ENCODE data around the gene CHGA.

Gene CHGA

DNA sequence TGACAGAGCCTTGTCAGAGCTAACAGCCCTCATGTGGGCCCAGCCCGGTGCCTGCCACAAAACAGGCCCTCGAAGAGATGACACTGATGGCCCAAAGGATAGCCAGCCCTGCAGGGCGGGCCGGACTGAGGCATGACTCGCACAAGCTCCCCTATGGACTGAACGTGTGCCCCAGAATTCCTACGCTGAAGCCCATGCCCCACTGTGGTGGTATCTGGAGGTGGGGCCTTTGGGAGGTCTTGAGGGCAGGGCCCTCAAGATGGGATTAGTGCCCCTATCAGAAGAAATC lies 38.6 kb downstream of the CHGA start:
- DNase-seq (ENCODE audit: low spot score) = no peak

- no peak for DNase-seq (ENCODE audit: low spot score)
Measured at GRCh38 chr14:92962031-92962830, 39.3 kb downstream of the CHGA start.

- DNase-seq (ENCODE audit: low spot score) = no peak
Measured at GRCh38 chr14:92962831-92963095, 39.8 kb downstream of the CHGA start.

DNA sequence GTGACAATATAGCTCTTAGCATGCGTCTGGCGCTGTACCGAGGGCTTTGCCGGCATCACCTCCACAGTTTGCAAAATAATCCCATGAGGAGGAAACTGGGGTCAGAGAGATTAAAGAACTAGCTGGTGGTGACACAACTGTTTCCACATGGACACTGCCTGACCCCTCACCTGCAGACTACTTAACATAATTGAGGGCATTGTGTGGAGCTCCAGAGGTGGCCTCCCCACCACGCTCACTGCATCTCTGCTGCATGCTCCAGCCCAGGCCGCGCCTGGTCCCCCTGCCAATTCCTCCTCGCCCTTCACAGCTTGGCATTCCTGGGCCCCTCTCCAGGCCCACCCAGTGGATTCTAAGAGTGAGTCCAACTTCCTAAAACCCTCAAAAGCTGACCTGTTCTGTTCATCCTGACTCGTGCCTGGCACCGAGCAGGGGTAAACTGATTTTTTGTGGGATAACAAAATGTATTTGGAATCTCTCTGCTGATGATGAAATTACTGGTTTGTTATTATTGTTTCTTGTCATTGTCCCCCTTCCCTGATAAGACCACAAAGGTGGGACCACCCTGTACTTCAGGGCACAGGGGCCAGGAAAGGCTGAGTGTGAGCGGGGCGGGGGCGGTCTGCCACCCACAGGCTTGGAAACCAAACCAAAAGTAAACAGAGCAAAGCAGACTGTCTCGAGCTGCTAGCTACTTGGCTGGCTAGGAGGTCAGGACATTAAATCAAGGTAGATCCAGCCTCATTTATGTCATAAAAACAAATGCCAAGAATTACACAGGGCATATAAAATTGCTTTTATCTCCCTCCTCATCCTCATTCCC lies 40.6 kb downstream of the CHGA start:
- no peak for DNase-seq (ENCODE audit: low spot score)

DNA sequence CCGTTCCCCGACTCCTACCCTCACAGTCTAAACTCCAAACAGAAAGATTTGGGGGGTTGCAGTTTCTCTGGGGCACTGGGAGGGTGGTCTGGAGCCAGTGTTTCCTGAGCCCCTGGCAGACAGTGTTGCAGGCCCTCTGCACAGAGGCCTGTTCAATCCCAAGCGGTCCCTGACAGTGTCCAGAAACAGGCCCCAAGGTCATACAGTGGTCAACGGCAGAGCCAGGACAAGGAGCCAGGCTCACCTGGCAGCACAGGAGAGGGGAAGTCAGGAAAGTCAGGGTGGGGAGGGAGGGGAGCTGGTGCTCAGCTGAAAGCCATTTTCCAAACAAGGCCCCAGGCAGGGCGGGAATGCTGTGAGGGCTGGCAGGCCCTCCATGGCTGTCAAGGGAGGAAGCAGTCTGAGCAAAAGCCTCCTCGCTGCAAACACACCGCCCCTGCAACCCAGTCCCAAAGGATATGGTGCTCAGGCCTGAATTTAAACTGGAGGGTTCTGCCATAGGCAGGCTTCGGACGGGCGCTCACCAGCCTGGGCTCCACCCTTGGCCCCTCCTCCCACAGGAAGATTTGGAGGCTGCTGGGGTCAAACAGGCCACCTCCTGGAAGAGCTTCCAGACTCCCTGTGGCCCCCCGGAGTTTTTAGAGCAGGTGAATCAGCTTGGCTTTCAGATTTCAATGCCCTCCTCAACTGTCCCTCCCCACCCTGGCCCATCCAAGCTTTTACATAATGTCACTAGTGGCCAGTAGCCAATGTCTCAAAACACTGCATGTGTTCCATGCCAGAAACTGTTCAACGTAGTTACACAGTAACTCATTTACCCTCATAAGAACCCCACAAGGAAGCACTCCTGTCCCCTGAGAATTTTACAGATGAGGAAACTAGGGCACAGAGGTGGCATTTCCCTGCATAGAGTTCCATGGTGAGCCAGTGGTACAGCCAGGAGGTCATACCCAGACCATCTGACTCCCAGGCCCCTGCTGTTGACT lies 41.5 kb downstream of the CHGA start:
- DNase-seq (ENCODE audit: low spot score) = no peak

DNA sequence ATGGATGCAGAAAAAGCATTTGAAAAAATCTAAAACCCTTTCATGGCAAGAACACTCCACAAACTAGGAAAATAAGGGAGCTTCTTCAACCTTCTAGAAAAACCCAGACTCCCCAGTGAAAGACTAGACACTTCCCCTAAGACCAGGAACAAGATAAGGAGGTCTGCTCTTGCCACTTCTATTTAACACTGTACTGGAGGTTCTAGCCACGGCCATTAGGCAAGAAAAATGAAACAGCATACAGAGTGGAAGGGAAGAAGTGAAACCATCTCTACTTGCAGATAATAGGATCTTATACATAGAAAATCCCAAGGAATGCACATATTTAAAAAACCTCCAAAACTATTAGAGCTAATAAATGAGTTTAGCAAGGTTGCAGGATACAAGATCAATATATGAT lies 42.3 kb downstream of the CHGA start:
- no peak for DNase-seq (ENCODE audit: low spot score)

DNA sequence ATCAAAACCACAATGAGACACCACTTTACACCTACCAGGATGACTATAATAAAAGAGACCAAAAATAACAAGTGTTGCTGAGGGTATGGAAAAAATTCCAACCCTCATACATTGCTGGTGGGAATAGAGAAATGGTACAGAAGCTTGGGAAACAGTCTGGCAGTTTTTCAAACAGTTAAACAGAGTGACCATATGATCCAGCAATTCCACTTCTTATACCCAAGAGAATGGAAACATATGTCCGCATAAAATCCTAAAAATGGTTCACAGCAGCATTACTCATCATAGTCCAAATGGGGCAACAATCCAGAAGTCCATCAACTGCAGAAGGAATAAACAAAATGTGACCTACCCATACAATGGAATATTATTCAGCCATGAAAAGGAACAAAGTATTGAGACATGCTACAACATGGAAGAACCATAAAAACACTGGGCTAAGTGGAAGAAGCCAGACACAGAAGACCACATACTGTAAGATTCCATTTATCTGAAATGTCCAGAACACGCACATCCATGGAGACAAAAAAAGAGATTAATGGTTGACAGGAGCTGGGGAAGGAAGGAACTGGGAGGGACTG lies 44.5 kb downstream of the CHGA start:
- no peak for DNase-seq (ENCODE audit: low spot score)

DNA sequence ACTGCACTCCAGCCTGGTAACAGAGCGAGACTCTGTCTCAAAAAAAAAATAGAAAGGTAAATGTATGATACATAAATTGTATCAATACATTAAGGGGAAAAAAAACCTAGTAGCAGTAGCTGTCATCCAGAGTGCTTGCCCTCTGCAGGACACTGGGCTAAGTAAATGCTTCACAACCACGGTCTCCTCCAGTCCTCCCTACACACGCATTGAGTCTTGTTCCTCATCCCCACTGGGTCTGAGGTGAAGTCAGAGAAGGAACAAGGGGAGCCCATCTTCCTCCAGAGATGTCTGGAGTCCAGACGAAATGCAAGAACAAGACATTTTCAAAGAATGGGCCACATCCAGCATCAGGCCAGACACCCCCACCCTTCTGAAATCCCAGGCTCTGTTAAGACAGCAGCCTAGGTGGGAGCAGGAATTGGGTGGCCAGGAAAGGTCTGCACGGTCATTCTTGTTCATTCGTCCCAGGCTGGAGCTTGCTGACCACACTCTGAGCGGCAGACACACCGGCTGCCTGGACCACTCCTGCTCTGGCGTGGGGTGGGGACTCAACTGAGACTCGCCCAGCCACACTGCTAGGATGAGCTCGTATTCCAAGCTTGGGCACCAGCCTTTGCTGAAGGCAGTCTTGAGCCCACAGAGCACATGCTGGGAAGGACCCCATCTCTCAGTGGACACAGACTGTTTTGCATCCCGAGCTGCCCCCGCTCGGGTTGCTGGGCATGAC lies 45.5 kb downstream of the CHGA start:
- DNase-seq (ENCODE audit: low spot score) = no peak

DNA sequence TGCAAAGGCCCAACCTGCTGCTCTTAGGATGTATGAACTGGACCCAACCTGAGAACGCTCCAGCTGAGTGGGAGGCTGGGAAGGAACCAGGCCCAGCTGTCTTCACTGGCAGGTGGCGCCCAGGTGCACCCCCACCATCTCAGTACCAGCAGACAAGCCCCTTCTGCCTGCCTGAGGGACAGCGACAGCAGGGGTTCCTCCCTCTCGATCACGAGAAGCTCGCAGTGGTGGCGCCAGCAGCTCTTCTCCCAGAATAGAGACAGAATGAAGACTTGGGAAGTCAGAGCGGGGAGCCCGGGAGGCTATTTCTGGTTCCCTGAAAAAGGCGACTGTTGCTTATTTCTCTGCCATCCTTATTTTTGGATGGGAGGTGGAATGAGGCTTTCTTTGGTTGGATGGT lies 46.5 kb downstream of the CHGA start:
- DNase-seq (ENCODE audit: low spot score) = no peak

- DNase-seq (ENCODE audit: low spot score) = no peak
Measured at GRCh38 chr14:92969871-92970270, 46.9 kb downstream of the CHGA start.

DNA sequence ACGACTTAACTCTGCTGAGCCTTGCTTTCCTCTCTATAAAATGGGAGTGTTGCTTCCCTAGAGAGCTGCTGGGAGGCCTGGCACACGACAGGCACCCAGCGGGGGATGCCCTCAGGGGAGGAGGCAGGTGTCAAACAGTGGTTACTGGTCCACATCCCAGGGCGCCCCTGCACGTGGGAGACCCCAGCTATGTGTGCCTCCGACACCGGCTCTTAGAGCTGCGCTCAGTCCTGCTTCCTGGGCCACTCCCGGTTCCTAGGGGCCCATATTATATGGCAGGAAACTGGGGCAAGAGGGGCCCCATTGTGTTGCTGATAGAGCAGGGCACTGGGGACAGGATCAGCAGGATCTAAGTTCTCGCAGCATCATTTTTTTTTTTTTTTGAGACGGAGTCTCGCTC lies 47.3 kb downstream of the CHGA start:
- DNase-seq (ENCODE audit: low spot score) = no peak

GRCh38 chr14:92971601-92972180 lies 48.7 kb downstream of the CHGA start:
- DNase-seq (ENCODE audit: low spot score) = no peak

DNA sequence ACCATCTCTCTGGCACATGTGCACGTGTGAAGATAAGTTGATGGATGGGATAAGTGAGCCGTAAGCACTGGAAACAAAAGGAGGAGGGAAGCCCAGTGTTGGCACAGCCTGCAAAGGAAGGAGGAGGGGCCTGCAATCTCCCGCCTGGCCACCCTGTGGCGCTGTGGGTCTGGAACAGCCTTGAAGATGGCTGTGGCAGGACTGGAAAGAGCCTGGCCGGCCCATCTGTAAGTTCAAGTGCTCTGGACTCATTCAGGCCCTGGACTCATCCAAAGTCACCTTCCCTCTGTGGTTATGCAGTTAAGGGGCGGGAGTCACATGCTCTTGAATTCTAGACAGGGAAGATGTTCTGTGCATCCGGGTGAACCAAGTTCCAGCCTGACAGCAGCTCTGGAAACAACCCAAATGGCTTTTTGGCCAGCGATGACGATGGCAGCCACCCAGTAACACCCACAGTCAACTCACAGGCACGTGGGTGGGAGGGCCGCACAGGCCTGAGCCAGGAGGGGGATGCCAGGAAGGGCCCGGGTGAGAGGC lies 50.4 kb downstream of the CHGA start:
- peak; percentile 91 for DNase-seq (ENCODE audit: low spot score)

- DNase-seq (ENCODE audit: low spot score) = no peak
Measured at GRCh38 chr14:92973798-92974372, 50.9 kb downstream of the CHGA start.

- no peak for DNase-seq (ENCODE audit: low spot score)
Measured at GRCh38 chr14:92974541-92975345, 51.8 kb downstream of the CHGA start.

GRCh38 chr14:92976268-92976667 lies 53.3 kb downstream of the CHGA start:
- DNase-seq (ENCODE audit: low spot score) = no peak

GRCh38 chr14:92978229-92979021 lies 55.5 kb downstream of the CHGA start:
- DNase-seq (ENCODE audit: low spot score) = no peak

GRCh38 chr14:92980866-92981265 lies 57.9 kb downstream of the CHGA start:
- DNase-seq (ENCODE audit: low spot score) = no peak

DNA sequence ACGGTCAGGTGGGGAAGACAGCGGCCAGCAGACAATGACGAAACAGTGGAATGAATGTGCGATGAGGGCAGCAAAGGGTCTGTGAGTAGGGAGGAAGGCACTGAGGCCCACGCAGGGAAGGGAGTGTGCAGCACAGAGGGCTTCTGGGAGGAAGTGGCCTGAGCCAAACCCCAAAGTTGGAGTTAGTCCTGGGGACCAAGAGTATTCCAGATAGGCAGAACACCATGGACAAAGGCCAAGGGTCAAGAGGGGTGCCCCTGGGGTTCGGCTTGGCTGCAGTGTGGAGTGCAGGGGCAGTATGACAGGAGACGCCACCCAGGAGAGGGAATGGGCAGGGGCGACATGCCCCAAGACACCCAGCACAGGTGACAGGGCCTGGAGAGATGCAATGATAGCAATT lies 58.8 kb downstream of the CHGA start:
- DNase-seq (ENCODE audit: low spot score) = no peak

Measured in COLO829 (cell line).